BJ (cell line): ENCODE data around the gene CEP85. TPM values are rescaled to one million over a fixed set of nuclear protein-coding genes. Genes with fewer than 3 reads are reported as not detected.

ENCODE experiments used
- CTCF ChIA-PET: fragments of 350-600 bp; formaldehyde crosslinking; extraction: SDS; loops from one replicate; lab custom pipeline; 2021; ENCODE audit warnings: antibody characterized with exemption, inconsistent platforms; lab: Yijun Ruan, JAX
- POLR2A ChIA-PET: fragments of 300-600 bp; sonication (Branson Sonifier 250); formaldehyde crosslinking; extraction: SDS; loops from one replicate; lab custom pipeline; 2021; ENCODE audit warnings: antibody characterized with exemption; lab: Charles Lee
- DNase-seq: peaks from one replicate; pipeline ENCODE4 v3.0.0-alpha.2; 2011; ENCODE audit warnings: low read depth
- H3K27me3 ChIP-seq: 2 replicates; pipeline ENCODE4 v1.6.0; 2011; ENCODE audit warnings: low read length; ENCODE audit not compliant: control insufficient read depth, insufficient read depth
- H3K36me3 ChIP-seq: 2 replicates; pipeline ENCODE4 v1.5.1; 2011; ENCODE audit warnings: low read length; ENCODE audit not compliant: control insufficient read depth, insufficient read depth
- H3K4me3 ChIP-seq: 2 replicates; pipeline ENCODE4 v1.5.1; 2011; ENCODE audit warnings: low read depth, mild to moderate bottlenecking, control low read depth, low read length
- polyA plus RNA-seq: library from polyadenylated mRNA; depleted of rRNA; stranded (reverse); fragments of >200 nt; gene quantifications from 2 replicates; pipeline ENCODE4 v1.2.3, GENCODE V29; 2011
- TF ChIP-seq, protein P1 (sequence below): IDR thresholded peaks from 2 replicates; pipeline ENCODE4 v1.5.1; 2011; ENCODE audit warnings: low read depth, mild to moderate bottlenecking, control low read depth, inconsistent platforms, low read length, moderate library complexity; ENCODE audit not compliant: insufficient read depth

CEP85 gene
- polyA plus RNA-seq, 1 experiment: 10.8 TPM

DNA sequence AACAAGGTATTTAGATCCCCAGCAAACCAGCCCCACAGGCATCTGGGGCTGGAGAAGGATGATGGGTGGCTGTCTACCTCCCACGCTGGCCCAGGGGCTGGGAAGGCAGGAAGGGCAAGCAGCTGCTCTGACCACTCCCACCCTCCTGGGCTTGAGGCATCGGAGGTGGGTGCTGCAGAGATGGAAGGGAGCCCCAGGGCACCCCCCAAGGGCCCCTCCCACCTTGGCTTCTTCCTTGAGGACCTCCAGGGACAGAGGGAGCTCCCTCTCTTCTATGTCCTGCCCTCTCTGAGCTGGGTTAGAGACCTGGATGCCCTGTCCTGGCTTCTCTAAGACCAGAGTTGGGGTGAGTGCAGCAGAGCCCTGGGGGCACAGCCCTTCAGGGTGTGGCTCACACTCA lies 86.9 kb downstream of the CEP85 start:
- no peak overlapping the region for H3K4me3 ChIP-seq
- no peaks in the 10 kb centered on the region for H3K36me3 ChIP-seq
- ChIA-PET POLR2A (no interaction called here), CTCF (interaction anchor here (0.9 to 4.0 kb wide), 26 partner anchors 9 to 286 kb away, joined by 3 to 67 read pairs (median 6); partner anchors contain the start of genes CATSPER4, CEP85, SH3BGRL3 and UBXN11)
- no peak for DNase-seq
- TF ChIP-seq, protein P1, sequence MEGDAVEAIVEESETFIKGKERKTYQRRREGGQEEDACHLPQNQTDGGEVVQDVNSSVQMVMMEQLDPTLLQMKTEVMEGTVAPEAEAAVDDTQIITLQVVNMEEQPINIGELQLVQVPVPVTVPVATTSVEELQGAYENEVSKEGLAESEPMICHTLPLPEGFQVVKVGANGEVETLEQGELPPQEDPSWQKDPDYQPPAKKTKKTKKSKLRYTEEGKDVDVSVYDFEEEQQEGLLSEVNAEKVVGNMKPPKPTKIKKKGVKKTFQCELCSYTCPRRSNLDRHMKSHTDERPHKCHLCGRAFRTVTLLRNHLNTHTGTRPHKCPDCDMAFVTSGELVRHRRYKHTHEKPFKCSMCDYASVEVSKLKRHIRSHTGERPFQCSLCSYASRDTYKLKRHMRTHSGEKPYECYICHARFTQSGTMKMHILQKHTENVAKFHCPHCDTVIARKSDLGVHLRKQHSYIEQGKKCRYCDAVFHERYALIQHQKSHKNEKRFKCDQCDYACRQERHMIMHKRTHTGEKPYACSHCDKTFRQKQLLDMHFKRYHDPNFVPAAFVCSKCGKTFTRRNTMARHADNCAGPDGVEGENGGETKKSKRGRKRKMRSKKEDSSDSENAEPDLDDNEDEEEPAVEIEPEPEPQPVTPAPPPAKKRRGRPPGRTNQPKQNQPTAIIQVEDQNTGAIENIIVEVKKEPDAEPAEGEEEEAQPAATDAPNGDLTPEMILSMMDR: no peak
- 0 out of 2 replicates have a peak, but pooled peaks cover 1% of the 10 kb centered on the region for H3K27me3 ChIP-seq

DNA sequence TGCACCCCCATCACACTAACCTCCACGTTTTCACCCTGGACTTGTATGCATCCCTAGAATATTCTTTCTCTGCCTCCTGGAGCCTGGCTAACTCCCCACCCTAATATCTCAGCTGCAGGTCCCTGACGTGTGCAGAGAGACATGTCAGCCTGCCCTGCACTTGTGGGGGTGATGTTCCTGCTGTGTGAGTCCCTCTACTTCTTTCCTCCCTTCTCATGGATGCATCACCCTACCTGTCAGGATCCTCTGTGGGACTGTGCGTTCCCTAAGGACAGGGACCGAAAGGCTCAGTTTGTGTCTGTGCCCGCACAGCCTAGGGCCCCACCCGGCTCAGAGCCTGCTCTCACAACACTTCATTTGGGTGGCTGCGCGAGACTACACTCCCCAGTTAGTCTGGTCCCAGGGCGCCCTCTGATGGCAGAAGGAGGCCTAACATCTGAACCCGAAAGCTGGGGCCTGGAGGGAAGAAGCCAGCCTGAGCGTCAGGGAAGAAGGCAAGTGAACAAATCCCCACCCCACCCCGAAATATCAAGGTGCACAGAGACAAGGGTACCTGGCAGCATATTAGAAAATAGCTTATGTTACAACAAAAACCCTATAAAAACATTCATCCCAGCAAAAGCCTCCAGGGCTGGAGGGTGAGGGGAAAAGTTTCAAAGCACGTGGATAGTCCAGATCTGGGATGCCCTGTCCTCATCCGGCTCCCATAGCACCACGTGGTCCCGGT lies 87.5 kb downstream of the CEP85 start:
- Histone ChIP-seq H3K4me3 (no peak overlapping the region), H3K36me3 (no peaks in the 10 kb centered on the region), H3K27me3 (0 out of 2 replicates have a peak, but pooled peaks cover 1% of the 10 kb centered on the region)
- DNase-seq: peak; percentile 21
- ChIA-PET CTCF (interaction anchor here (0.6 to 4.0 kb wide), 41 partner anchors 8 to 290 kb away, joined by 3 to 67 read pairs (median 6); partner anchors contain the start of genes CATSPER4, CEP85, SH3BGRL3 and UBXN11), POLR2A (no interaction called here)
- TF ChIP-seq, protein P1: peak; percentile 94

- TF ChIP-seq, protein P1: no peak
- H3K4me3 ChIP-seq: no peak overlapping the region
- POLR2A ChIA-PET: no interaction called here
- 0 out of 2 replicates have a peak, but pooled peaks cover 1% of the 10 kb centered on the region for H3K27me3 ChIP-seq
- CTCF ChIA-PET: interaction anchor here (0.6 to 4.0 kb wide), 38 partner anchors 8 to 290 kb away, joined by 3 to 67 read pairs (median 6); partner anchors contain the start of genes CATSPER4, CEP85, SH3BGRL3 and UBXN11
- no peaks in the 10 kb centered on the region for H3K36me3 ChIP-seq
- DNase-seq: no peak
These were observed 88.0 kb downstream of the CEP85 start for GRCh38 chr1:26322042-26322331.

DNA sequence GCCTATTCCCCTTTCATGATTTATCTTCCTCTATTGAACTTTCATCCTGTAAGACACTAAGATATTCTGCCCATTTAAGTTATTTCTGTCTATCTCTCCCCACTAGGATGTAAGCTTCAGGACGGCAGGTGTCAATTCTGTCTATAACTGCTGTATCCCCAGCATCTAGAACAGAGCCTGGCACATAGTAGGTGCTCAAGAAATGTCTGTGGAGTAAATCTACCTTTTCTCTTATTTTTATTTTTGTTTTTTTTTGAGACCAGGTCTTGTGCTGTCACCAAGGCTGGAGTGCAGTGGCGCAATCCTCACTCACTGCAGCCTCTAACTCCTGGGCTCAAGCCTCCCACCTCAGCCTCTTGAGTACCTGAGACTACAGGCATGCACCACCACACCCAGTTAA lies 89.4 kb downstream of the CEP85 start:
- DNase-seq: no peak
- Histone ChIP-seq H3K4me3 (no peak overlapping the region), H3K36me3 (no peaks in the 10 kb centered on the region), H3K27me3 (0 out of 2 replicates have a peak, but pooled peaks cover 1% of the 10 kb centered on the region)
- POLR2A ChIA-PET: no interaction called here
- TF ChIP-seq, protein P1: no peak
- CTCF ChIA-PET: interaction anchor here (0.7 to 4.0 kb wide), 6 partner anchors 38 to 652 kb away, joined by 3 to 67 read pairs (median 14); partner anchors contain the start of genes CEP85 and ZNF593

- ChIA-PET POLR2A (no interaction called here), CTCF (interaction anchor here (1.0 to 2.0 kb wide), 3 partner anchors 49 to 155 kb away, joined by 3 to 6 read pairs (median 5); partner anchors contain the start of gene ZNF593)
- TF ChIP-seq, protein P1: no peak
- H3K4me3 ChIP-seq: no peak overlapping the region
- no peak for DNase-seq
- 0 out of 2 replicates have a peak, but pooled peaks cover 1% of the 10 kb centered on the region for H3K27me3 ChIP-seq
- H3K36me3 ChIP-seq: no peaks in the 10 kb centered on the region
These were observed 90.5 kb downstream of the CEP85 start for GRCh38 chr1:26324550-26324949.
